Fibroblast of mammary gland (primary cell): ENCODE results near the gene TMED5.
A peak's percentile ranks its signal among the peaks of the same experiment; 100 is the strongest.

ENCODE experiments used
- DNase-seq: peaks from one replicate; pipeline ENCODE4 v3.0.0-alpha.2; 2010; ENCODE audit warnings: low read depth
- H3K4me3 ChIP-seq: 2 replicates; pipeline ENCODE4 v1.5.1; 2011; ENCODE audit warnings: low read depth, mild to moderate bottlenecking, low read length, moderate library complexity; ENCODE audit not compliant: control insufficient read depth
- TF ChIP-seq, protein P1 (sequence below): conservative IDR thresholded peaks from 2 replicates; pipeline ENCODE4 v1.5.1; 2011; ENCODE audit warnings: low read depth, low read length, inconsistent platforms; ENCODE audit not compliant: control insufficient read depth, insufficient read depth

The TMED5 gene

DNA sequence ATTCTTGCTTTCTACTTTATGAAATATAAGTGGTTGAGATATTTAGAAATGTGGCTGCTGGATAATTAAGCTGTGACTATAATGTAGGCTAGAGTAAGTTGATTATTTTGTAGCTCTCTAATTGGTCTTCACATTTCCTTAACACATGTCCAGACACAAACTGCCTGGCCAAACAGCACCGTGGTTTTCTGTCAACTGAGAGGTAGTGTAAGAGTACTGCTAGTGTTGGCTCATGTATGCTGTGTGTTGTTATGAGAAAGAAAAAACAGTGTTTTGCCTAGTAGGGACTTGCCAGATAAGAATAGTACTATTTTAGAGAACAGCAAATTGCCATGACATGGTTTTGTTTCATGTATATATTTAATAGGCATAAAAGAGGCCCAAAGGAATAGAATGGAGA lies 37.1 kb downstream of the TMED5 start:
- TF ChIP-seq, protein P1, sequence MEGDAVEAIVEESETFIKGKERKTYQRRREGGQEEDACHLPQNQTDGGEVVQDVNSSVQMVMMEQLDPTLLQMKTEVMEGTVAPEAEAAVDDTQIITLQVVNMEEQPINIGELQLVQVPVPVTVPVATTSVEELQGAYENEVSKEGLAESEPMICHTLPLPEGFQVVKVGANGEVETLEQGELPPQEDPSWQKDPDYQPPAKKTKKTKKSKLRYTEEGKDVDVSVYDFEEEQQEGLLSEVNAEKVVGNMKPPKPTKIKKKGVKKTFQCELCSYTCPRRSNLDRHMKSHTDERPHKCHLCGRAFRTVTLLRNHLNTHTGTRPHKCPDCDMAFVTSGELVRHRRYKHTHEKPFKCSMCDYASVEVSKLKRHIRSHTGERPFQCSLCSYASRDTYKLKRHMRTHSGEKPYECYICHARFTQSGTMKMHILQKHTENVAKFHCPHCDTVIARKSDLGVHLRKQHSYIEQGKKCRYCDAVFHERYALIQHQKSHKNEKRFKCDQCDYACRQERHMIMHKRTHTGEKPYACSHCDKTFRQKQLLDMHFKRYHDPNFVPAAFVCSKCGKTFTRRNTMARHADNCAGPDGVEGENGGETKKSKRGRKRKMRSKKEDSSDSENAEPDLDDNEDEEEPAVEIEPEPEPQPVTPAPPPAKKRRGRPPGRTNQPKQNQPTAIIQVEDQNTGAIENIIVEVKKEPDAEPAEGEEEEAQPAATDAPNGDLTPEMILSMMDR, result no peak
- H3K4me3 ChIP-seq, result no peak overlapping the region
- no peak for DNase-seq

DNA sequence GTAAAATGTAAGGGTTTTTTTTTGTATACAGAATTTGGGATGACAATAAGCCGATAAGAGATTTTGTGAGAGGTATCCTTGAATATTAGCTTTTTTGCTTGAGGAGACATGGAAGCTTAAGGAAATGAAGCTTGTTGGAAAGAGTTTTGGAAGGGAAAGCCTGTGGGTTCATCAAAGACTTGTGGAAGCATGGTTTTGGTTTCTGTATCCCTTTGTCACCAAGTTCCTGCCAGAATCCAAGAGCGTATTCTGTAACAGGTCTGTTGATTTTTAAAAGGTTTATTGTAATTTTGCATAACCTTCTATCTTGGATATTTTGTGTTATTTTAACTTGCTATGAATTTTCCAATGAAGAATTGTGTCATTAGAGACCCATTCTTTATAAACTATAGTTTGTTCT lies 38.1 kb downstream of the TMED5 start:
- no peak overlapping the region for H3K4me3 ChIP-seq
- TF ChIP-seq, protein P1, result no peak
- DNase-seq, result no peak

DNA sequence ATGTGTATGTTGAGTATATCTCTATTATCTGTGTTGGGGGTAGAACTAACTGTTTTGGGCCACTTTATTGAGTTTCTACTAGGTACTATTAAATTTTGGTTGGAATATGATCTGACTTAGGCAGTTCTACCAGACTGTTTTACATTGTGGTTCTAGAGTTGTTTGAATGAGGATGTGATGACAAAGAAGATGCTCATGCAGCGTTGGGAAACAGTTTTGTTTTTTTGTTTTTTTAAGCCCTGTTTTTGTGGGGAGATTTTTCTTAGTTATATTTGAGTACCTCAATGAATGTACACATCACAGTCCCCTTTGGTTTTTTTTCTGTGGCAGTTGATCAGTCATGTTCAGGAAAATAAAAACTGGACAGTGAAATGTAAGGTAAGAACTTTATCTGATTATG lies 40.1 kb downstream of the TMED5 start:
- DNase-seq, result peak; percentile 54
- no peak overlapping the region for H3K4me3 ChIP-seq
- TF ChIP-seq, protein P1, result no peak

DNA sequence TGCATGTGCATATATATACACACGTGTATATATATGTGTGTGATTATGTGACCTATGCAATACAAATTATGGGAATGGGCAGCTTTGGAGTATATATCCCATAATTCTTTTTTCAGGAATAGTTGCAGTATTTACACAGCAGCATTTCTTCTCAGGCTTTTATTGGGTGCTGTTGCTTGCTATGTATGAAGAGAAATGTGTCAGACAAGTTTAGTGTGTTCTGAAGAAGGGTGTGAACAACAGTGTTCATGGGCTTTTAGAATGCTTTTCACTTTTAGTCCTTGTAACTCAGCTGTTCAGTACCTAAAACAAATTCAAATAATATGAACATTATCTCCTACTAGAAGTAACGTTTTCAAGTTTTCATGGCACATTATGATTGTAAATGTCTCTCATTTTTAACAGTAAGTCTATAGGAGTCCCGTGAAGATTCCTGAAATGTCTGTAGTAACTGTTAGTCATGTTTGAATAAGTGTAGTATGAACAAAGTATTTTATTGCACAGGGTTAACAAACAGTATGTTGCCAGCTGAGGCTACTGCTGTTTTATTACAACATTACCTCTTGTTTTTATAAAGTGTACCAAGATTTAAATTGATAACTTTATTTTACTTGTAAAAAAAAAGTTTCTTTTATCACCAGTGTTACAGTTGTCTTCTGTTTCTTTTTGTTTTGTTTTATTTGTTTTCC lies 42.5 kb downstream of the TMED5 start:
- TF ChIP-seq, protein P1, result no peak
- no peak for DNase-seq

DNA sequence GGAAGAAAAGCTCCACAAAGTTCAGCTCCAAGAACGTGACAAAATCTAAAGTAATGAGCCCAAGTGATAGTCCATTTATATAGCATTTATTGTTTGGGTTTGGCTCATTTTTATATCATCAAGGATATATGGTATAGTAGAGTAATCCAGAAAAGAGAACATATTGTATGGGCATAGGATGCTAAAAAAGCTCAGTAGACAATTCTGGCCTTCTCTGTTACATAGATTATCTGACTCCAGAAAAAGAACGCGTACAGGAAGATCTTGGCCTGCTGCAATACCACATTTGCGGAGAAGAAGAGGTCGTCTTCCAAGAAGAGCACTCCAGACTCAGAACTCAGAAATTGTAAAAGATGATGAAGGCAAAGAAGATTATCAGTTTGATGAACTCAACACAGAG lies 43.8 kb downstream of the TMED5 start:
- TF ChIP-seq, protein P1, result no peak
- H3K4me3 ChIP-seq, result no peak overlapping the region
- no peak for DNase-seq

More for the DNA sequence above, 42.5 kb downstream of the TMED5 start:
- no peak overlapping the region for H3K4me3 ChIP-seq

DNA sequence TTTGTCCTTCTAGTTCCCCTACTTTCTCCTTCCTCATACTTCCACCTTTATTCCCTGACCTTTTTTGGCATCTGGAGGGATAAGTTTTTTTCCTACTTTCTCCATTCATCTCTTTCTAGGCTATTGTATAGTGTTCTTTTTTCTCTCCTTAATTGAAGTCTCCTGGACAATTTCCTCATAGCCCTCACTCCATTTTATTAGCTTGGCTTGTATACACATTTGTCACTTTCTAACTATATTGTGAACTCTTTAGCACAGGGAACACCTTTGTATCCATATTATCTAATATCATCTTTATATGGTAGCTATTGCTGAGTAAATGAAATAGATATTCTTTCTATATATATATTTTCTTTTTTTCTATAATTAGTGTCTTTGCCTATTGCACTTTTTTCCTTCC lies 47.6 kb downstream of the TMED5 start:
- DNase-seq, result no peak
- H3K4me3 ChIP-seq, result no peak overlapping the region
- TF ChIP-seq, protein P1, result no peak
